Stimulated activated CD8-positive, alpha-beta memory T cell treated with anti-CD3 and anti-CD28 coated beads, Interleukin-4, amount 100 ng/mL, for 48 hours (primary cell): Measurements from ENCODE around the gene BAIAP2L2.
"Not testable (repeated sequence)": the region's sequence is repeated elsewhere in the genome, so short reads cannot be mapped to it uniquely, and the experiment has no call there.

Experiments
- DNase-seq: peaks from one replicate; pipeline ENCODE4 v3.0.0-alpha.2; 2020

Gene BAIAP2L2

GRCh38 chr22:38127869-38128268 is 17.4 kb upstream of the BAIAP2L2 start:
- DNase-seq: no peak

- no peak for DNase-seq
Observed at GRCh38 chr22:38126928-38127668, 16.6 kb upstream of the BAIAP2L2 start.

- no peak for DNase-seq
Observed at GRCh38 chr22:38125751-38126201, 15.3 kb upstream of the BAIAP2L2 start.

- no peak for DNase-seq
Observed at GRCh38 chr22:38125038-38125610, 14.6 kb upstream of the BAIAP2L2 start.

GRCh38 chr22:38124236-38124974 is 13.9 kb upstream of the BAIAP2L2 start:
- no peak for DNase-seq

GRCh38 chr22:38122616-38123015 is 12.1 kb upstream of the BAIAP2L2 start:
- DNase-seq: no peak

- DNase-seq: no peak
Observed at GRCh38 chr22:38120359-38121110, 10.1 kb upstream of the BAIAP2L2 start.

GRCh38 chr22:38118747-38119146 is 8.3 kb upstream of the BAIAP2L2 start:
- DNase-seq: not testable (repeated sequence)

GRCh38 chr22:38118182-38118581 is 7.7 kb upstream of the BAIAP2L2 start:
- no peak for DNase-seq

GRCh38 chr22:38117556-38117955 is 7.1 kb upstream of the BAIAP2L2 start:
- not testable (repeated sequence) for DNase-seq

- DNase-seq: no peak
Observed at GRCh38 chr22:38115423-38116205, 5.1 kb upstream of the BAIAP2L2 start.

- peak; percentile 91 for DNase-seq
Observed at GRCh38 chr22:38114484-38115398, 4.3 kb upstream of the BAIAP2L2 start.

GRCh38 chr22:38112381-38112780 is 1.9 kb upstream of the BAIAP2L2 start:
- DNase-seq: no peak

GRCh38 chr22:38111925-38112355 is 1.5 kb upstream of the BAIAP2L2 start:
- DNase-seq: no peak

- no peak for DNase-seq
Observed at GRCh38 chr22:38110863-38111852, 674 bp upstream of the BAIAP2L2 start.

- DNase-seq: no peak
Observed at GRCh38 chr22:38109371-38110001, 998 bp downstream of the BAIAP2L2 start.

GRCh38 chr22:38108561-38109319 is 1.7 kb downstream of the BAIAP2L2 start:
- no peak for DNase-seq

GRCh38 chr22:38107692-38108515 is 2.6 kb downstream of the BAIAP2L2 start:
- DNase-seq: no peak
